HepG2 (cell line): ENCODE results near the gene PPA1. TPM values are rescaled to one million over a fixed set of nuclear protein-coding genes. Genes with fewer than 3 reads are reported as not detected.

Experiments used
- polyA plus RNA-seq, 8 experiments: library from polyadenylated mRNA; depleted of rRNA in 3 of 8; stranded (reverse) in 7 of 8; unstranded in 1 of 8; fragments of >200 nt; fragmentation: Illumina TruSeq in 4 of 8; extraction: Trizol in 4 of 8; gene quantifications; 2 replicates each; pipeline versions ENCODE4 v1.2.1 to v1.2.3, GENCODE V29; 2011 to 2016; ENCODE audit warnings: low read depth in 4 of 8, missing spikeins in 1 of 8, mixed read lengths in 1 of 8; ENCODE audit not compliant: insufficient read depth in 1 of 8
- small RNA-seq, 3 experiments: library from RNA; depleted of rRNA; stranded (forward); fragments of <200 nt; gene quantifications; one replicate each; pipeline ENCODE3, GENCODE V24; 2012; ENCODE audit warnings: low read depth in 2 of 3, low replicate concordance in 1 of 3; ENCODE audit not compliant: insufficient read length in 3 of 3, insufficient read depth in 2 of 3
- total RNA-seq, 5 experiments: library from RNA; depleted of rRNA; stranded (reverse); fragments of >200 nt; fragmentation: Illumina TruSeq; extraction: Trizol; gene quantifications; 2 replicates each; pipeline ENCODE4 v1.2.3, GENCODE V29; 2016; ENCODE audit warnings: low read depth in 1 of 5

The PPA1 gene
- total and polyA plus RNA-seq, 2 of the 13 experiments (the other 11 are each of a cell fraction or from before 2014, with no cell fraction given): 136 to 250 TPM

Small RNA genes lying within 50 kb of the gene (small RNA-seq; reads per million reads assigned to genes)
- gene RPS25P9: 0 reads per million in 3 experiments

Other genes starting within 250 kb of the PPA1 start
- 41.6 and 43.1 TPM in 2 replicates for gene MACROH2A2, start 180.6 kb downstream of the PPA1 start, total RNA-seq (2016; rRNA removed; fragmentation: Illumina TruSeq; extraction: Trizol)
- 9.8 and 14.2 TPM in 2 replicates for gene MACROH2A2, start 180.6 kb downstream of the PPA1 start, polyA plus RNA-seq (2011; rRNA removed)
- 20.3 and 29.6 TPM in 2 replicates for gene AIFM2, start 100.6 kb downstream of the PPA1 start, total RNA-seq (2016; rRNA removed; fragmentation: Illumina TruSeq; extraction: Trizol)
- 29.5 and 36.9 TPM in 2 replicates for gene AIFM2, start 100.6 kb downstream of the PPA1 start, polyA plus RNA-seq (2011; rRNA removed)
- 6.8 and 8.9 TPM in 2 replicates for gene TYSND1, start 86.7 kb downstream of the PPA1 start, total RNA-seq (2016; rRNA removed; fragmentation: Illumina TruSeq; extraction: Trizol)
- 3.3 and 4.6 TPM in 2 replicates for gene TYSND1, start 86.7 kb downstream of the PPA1 start, polyA plus RNA-seq (2011; rRNA removed)
- gene SAR1A, start 62.9 kb downstream of the PPA1 start, total RNA-seq (2016; rRNA removed; fragmentation: Illumina TruSeq; extraction: Trizol): 104 and 117 TPM in 2 replicates
- 42.7 and 51.4 TPM in 2 replicates for gene SAR1A, start 62.9 kb downstream of the PPA1 start, polyA plus RNA-seq (2011; rRNA removed)
- under 0.01 TPM in 1 of 2 replicates, not detected in the other for gene NPFFR1, start 50.6 kb upstream of the PPA1 start, total RNA-seq (2016; rRNA removed; fragmentation: Illumina TruSeq; extraction: Trizol)
- gene NPFFR1, start 50.6 kb upstream of the PPA1 start, polyA plus RNA-seq (2011; rRNA removed): not detected in 2 replicates
- 37.5 and 38.6 TPM in 2 replicates for gene LRRC20, start 149.2 kb upstream of the PPA1 start, total RNA-seq (2016; rRNA removed; fragmentation: Illumina TruSeq; extraction: Trizol)
- 31.1 and 37.0 TPM in 2 replicates for gene LRRC20, start 149.2 kb upstream of the PPA1 start, polyA plus RNA-seq (2011; rRNA removed)
- 22.0 and 38.0 TPM in 2 replicates for gene EIF4EBP2, start 170.7 kb upstream of the PPA1 start, total RNA-seq (2016; rRNA removed; fragmentation: Illumina TruSeq; extraction: Trizol)
- gene EIF4EBP2, start 170.7 kb upstream of the PPA1 start, polyA plus RNA-seq (2011; rRNA removed): 15.2 and 16.9 TPM in 2 replicates
- 0.24 TPM in 1 of 2 replicates, not detected in the other for gene NODAL, start 208.3 kb upstream of the PPA1 start, total RNA-seq (2016; rRNA removed; fragmentation: Illumina TruSeq; extraction: Trizol)
- not detected in 2 replicates for gene NODAL, start 208.3 kb upstream of the PPA1 start, polyA plus RNA-seq (2011; rRNA removed)
- 0.06 and 0.07 TPM in 2 replicates for gene PALD1, start 245.3 kb upstream of the PPA1 start, total RNA-seq (2016; rRNA removed; fragmentation: Illumina TruSeq; extraction: Trizol)
- gene PALD1, start 245.3 kb upstream of the PPA1 start, polyA plus RNA-seq (2011; rRNA removed): 0.08 and 0.09 TPM in 2 replicates